ENCODE results near the gene RNF146. TPM values are rescaled to one million over a fixed set of nuclear protein-coding genes. Genes with fewer than 3 reads are reported as not detected.

Gene RNF146
- total and polyA plus RNA-seq, 2 donors, result 45.8 to 70.1 TPM

- no peaks in the 10 kb centered on the region for H3K36me3 ChIP-seq (ENCODE audit: insufficient read depth)
- H3K4me1 ChIP-seq (ENCODE audit: insufficient read depth), result no peaks in the 10 kb centered on the region
- peak overlapping the region; percentile 90 for H3K4me3 ChIP-seq (ENCODE audit: low read depth, low read length)
- peak overlapping the region; percentile 100 for H3K27ac ChIP-seq (ENCODE audit: low read depth)
- DNase-seq (ENCODE audit: extremely low spot score), result peak; percentile 1
- WGBS, result 3% methylated on average over 16 of the region's 16 CpGs
Measured at GRCh38 chr6:127267646-127268625, 1.3 kb downstream of the RNF146 start.

- Histone ChIP-seq H3K36me3 (ENCODE audit: insufficient read depth) (no peaks in the 10 kb centered on the region), H3K4me1 (ENCODE audit: insufficient read depth) (no peaks in the 10 kb centered on the region), H3K4me3 (ENCODE audit: low read depth, low read length) (no peak overlapping the region), H3K27ac (ENCODE audit: low read depth) (no peak overlapping the region)
- DNase-seq (ENCODE audit: extremely low spot score), result no peak
- WGBS, result 87% methylated on average over 3 of the region's 3 CpGs
Measured at GRCh38 chr6:127272576-127272975, 5.9 kb downstream of the RNF146 start.

- Histone ChIP-seq H3K36me3 (ENCODE audit: insufficient read depth) (no peaks in the 10 kb centered on the region), H3K4me1 (ENCODE audit: insufficient read depth) (no peaks in the 10 kb centered on the region), H3K4me3 (ENCODE audit: low read depth, low read length) (no peak overlapping the region), H3K27ac (ENCODE audit: low read depth) (no peak overlapping the region)
- no peak for DNase-seq (ENCODE audit: extremely low spot score)
- 87% methylated on average over 2 of the region's 2 CpGs for WGBS
Measured at GRCh38 chr6:127273499-127273898, 6.8 kb downstream of the RNF146 start.

- Histone ChIP-seq H3K4me3 (ENCODE audit: low read depth, low read length) (no peak overlapping the region), H3K4me1 (ENCODE audit: insufficient read depth) (no peaks in the 10 kb centered on the region), H3K36me3 (ENCODE audit: insufficient read depth) (no peaks in the 10 kb centered on the region), H3K27ac (ENCODE audit: low read depth) (no peak overlapping the region)
- WGBS, result 94% methylated on average over 1 of the region's 1 CpG
- DNase-seq (ENCODE audit: extremely low spot score), result no peak
Measured at GRCh38 chr6:127276331-127276730, 9.7 kb downstream of the RNF146 start.

- Histone ChIP-seq H3K27ac (ENCODE audit: low read depth) (no peak overlapping the region), H3K36me3 (ENCODE audit: insufficient read depth) (no peaks in the 10 kb centered on the region), H3K4me1 (ENCODE audit: insufficient read depth) (no peaks in the 10 kb centered on the region), H3K4me3 (ENCODE audit: low read depth, low read length) (no peak overlapping the region)
- WGBS, result 91% methylated on average over 3 of the region's 3 CpGs
- no peak for DNase-seq (ENCODE audit: extremely low spot score)
Measured at GRCh38 chr6:127277878-127278843, 11.5 kb downstream of the RNF146 start.

GRCh38 chr6:127279815-127280214 lies 13.2 kb downstream of the RNF146 start:
- no peak overlapping the region for H3K4me3 ChIP-seq (ENCODE audit: low read depth, low read length)
- H3K27ac ChIP-seq (ENCODE audit: low read depth), result no peak overlapping the region
- no peaks in the 10 kb centered on the region for H3K36me3 ChIP-seq (ENCODE audit: insufficient read depth)
- no peaks in the 10 kb centered on the region for H3K4me1 ChIP-seq (ENCODE audit: insufficient read depth)
- no peak for DNase-seq (ENCODE audit: extremely low spot score)
- 59% methylated on average over 1 of the region's 1 CpG for WGBS

- Histone ChIP-seq H3K4me3 (ENCODE audit: low read depth, low read length) (no peak overlapping the region), H3K27ac (ENCODE audit: low read depth) (no peak overlapping the region), H3K4me1 (ENCODE audit: insufficient read depth) (no peaks in the 10 kb centered on the region), H3K36me3 (ENCODE audit: insufficient read depth) (no peaks in the 10 kb centered on the region)
- DNase-seq (ENCODE audit: extremely low spot score), result no peak
- WGBS, result 100% methylated on average over 1 of the region's 1 CpG
Measured at GRCh38 chr6:127282184-127282583, 15.5 kb downstream of the RNF146 start.

GRCh38 chr6:127288705-127289104 lies 22.0 kb downstream of the RNF146 start:
- Histone ChIP-seq H3K27ac (ENCODE audit: low read depth) (no peak overlapping the region), H3K4me1 (ENCODE audit: insufficient read depth) (no peaks in the 10 kb centered on the region), H3K36me3 (ENCODE audit: insufficient read depth) (no peaks in the 10 kb centered on the region), H3K4me3 (ENCODE audit: low read depth, low read length) (no peak overlapping the region)
- DNase-seq (ENCODE audit: extremely low spot score), result no peak

- H3K4me1 ChIP-seq (ENCODE audit: insufficient read depth), result no peaks in the 10 kb centered on the region
- WGBS, result 77% methylated on average over 5 of the region's 5 CpGs
- no peak overlapping the region for H3K27ac ChIP-seq (ENCODE audit: low read depth)
- no peak overlapping the region for H3K4me3 ChIP-seq (ENCODE audit: low read depth, low read length)
- no peaks in the 10 kb centered on the region for H3K36me3 ChIP-seq (ENCODE audit: insufficient read depth)
- DNase-seq (ENCODE audit: extremely low spot score), result no peak
Measured at GRCh38 chr6:127289934-127290333, 23.3 kb downstream of the RNF146 start.

GRCh38 chr6:127290391-127291265 lies 24.0 kb downstream of the RNF146 start:
- WGBS, result 63% methylated on average over 4 of the region's 4 CpGs
- Histone ChIP-seq H3K4me3 (ENCODE audit: low read depth, low read length) (no peak overlapping the region), H3K4me1 (ENCODE audit: insufficient read depth) (no peaks in the 10 kb centered on the region), H3K36me3 (ENCODE audit: insufficient read depth) (no peaks in the 10 kb centered on the region), H3K27ac (ENCODE audit: low read depth) (no peak overlapping the region)
- no peak for DNase-seq (ENCODE audit: extremely low spot score)

GRCh38 chr6:127291495-127291894 lies 24.8 kb downstream of the RNF146 start:
- H3K27ac ChIP-seq (ENCODE audit: low read depth), result no peak overlapping the region
- WGBS, result 61% methylated on average over 5 of the region's 5 CpGs

GRCh38 chr6:127297502-127298070 lies 30.9 kb downstream of the RNF146 start:
- Histone ChIP-seq H3K36me3 (ENCODE audit: insufficient read depth) (no peaks in the 10 kb centered on the region), H3K4me1 (ENCODE audit: insufficient read depth) (no peaks in the 10 kb centered on the region), H3K4me3 (ENCODE audit: low read depth, low read length) (no peak overlapping the region), H3K27ac (ENCODE audit: low read depth) (no peak overlapping the region)
- WGBS, result 91% methylated on average over 4 of the region's 4 CpGs
- DNase-seq (ENCODE audit: extremely low spot score), result no peak

More at GRCh38 chr6:127291495-127291894, 24.8 kb downstream of the RNF146 start:
- no peaks in the 10 kb centered on the region for H3K4me1 ChIP-seq (ENCODE audit: insufficient read depth)
- H3K36me3 ChIP-seq (ENCODE audit: insufficient read depth), result no peaks in the 10 kb centered on the region
- DNase-seq (ENCODE audit: extremely low spot score), result no peak
- H3K4me3 ChIP-seq (ENCODE audit: low read depth, low read length), result no peak overlapping the region
